ENCODE measurements around the gene MAPT.

Gene MAPT

GRCh38 chr17:46053911-46054534, 159.7 kb downstream of the MAPT start:
- TF ChIP-seq FOXM1 (IDR thresholded peaks at IDR 0.05; ENCODE audit: borderline replicate concordance, low read depth) = no peak
- TF ChIP-seq YY1 (IDR thresholded peaks at IDR 0.05; ENCODE audit: low read depth) = no peak
- TF ChIP-seq TEAD4 (IDR thresholded peaks at IDR 0.05) = no peak
- no peak for TF ChIP-seq EP300 (IDR thresholded peaks at IDR 0.05; ENCODE audit: borderline replicate concordance)
- TF ChIP-seq NFIC (IDR thresholded peaks at IDR 0.05) = no peak
- no peak for TF ChIP-seq ZBTB7A (IDR thresholded peaks at IDR 0.05; ENCODE audit: low read depth)
- TF ChIP-seq TCF12 (IDR thresholded peaks at IDR 0.05; ENCODE audit: low read depth) = no peak
- TF ChIP-seq EGR1 (IDR thresholded peaks at IDR 0.05) = no peak
- no peak for TF ChIP-seq USF1 (IDR thresholded peaks at IDR 0.05)
- no peak for TF ChIP-seq CEBPB (IDR thresholded peaks at IDR 0.05)

- TF ChIP-seq CEBPB (IDR thresholded peaks at IDR 0.05) = no peak
- TF ChIP-seq FOXM1 (IDR thresholded peaks at IDR 0.05; ENCODE audit: borderline replicate concordance, low read depth) = no peak
- no peak for TF ChIP-seq TEAD4 (IDR thresholded peaks at IDR 0.05)
- no peak for TF ChIP-seq USF1 (IDR thresholded peaks at IDR 0.05)
- no peak for TF ChIP-seq TCF12 (IDR thresholded peaks at IDR 0.05; ENCODE audit: low read depth)
- no peak for TF ChIP-seq NFIC (IDR thresholded peaks at IDR 0.05)
- no peak for TF ChIP-seq EGR1 (IDR thresholded peaks at IDR 0.05)
- no peak for TF ChIP-seq YY1 (IDR thresholded peaks at IDR 0.05; ENCODE audit: low read depth)
- no peak for TF ChIP-seq RAD21 (IDR thresholded peaks at IDR 0.05; ENCODE audit: low read depth)
- TF ChIP-seq EP300 (IDR thresholded peaks at IDR 0.05; ENCODE audit: borderline replicate concordance) = no peak
- TF ChIP-seq ZBTB7A (IDR thresholded peaks at IDR 0.05; ENCODE audit: low read depth) = no peak
- no peak for TF ChIP-seq REST (IDR thresholded peaks at IDR 0.05; ENCODE audit: low read depth)
- no peak for TF ChIP-seq MAX (IDR thresholded peaks at IDR 0.05)
- TF ChIP-seq CREB1 (IDR thresholded peaks at IDR 0.05; ENCODE audit: low read depth) = no peak
- no peak for TF ChIP-seq TAF1 (IDR thresholded peaks at IDR 0.05; ENCODE audit: low read depth)
Measured at GRCh38 chr17:46056800-46057304, 162.5 kb downstream of the MAPT start.

GRCh38 chr17:46057366-46057765, 163.0 kb downstream of the MAPT start:
- TF ChIP-seq CEBPB (IDR thresholded peaks at IDR 0.05) = no peak
- no peak for TF ChIP-seq ZBTB7A (IDR thresholded peaks at IDR 0.05; ENCODE audit: low read depth)
- no peak for TF ChIP-seq YY1 (IDR thresholded peaks at IDR 0.05; ENCODE audit: low read depth)
- TF ChIP-seq TCF12 (IDR thresholded peaks at IDR 0.05; ENCODE audit: low read depth) = no peak
- no peak for TF ChIP-seq TEAD4 (IDR thresholded peaks at IDR 0.05)

- TF ChIP-seq RAD21 (IDR thresholded peaks at IDR 0.05; ENCODE audit: low read depth) (no peak), YY1 (IDR thresholded peaks at IDR 0.05; ENCODE audit: low read depth) (no peak), FOXM1 (IDR thresholded peaks at IDR 0.05; ENCODE audit: borderline replicate concordance, low read depth) (no peak), ZBTB7A (IDR thresholded peaks at IDR 0.05; ENCODE audit: low read depth) (no peak), USF1 (IDR thresholded peaks at IDR 0.05) (no peak), TAF1 (IDR thresholded peaks at IDR 0.05; ENCODE audit: low read depth) (no peak), TEAD4 (IDR thresholded peaks at IDR 0.05) (no peak), CEBPB (IDR thresholded peaks at IDR 0.05) (no peak), EGR1 (IDR thresholded peaks at IDR 0.05) (no peak), MAX (IDR thresholded peaks at IDR 0.05) (no peak), EP300 (IDR thresholded peaks at IDR 0.05; ENCODE audit: borderline replicate concordance) (no peak), NFIC (IDR thresholded peaks at IDR 0.05) (no peak)
Measured at GRCh38 chr17:46059486-46059885, 165.1 kb downstream of the MAPT start.

GRCh38 chr17:46060461-46060860, 166.1 kb downstream of the MAPT start:
- TF ChIP-seq YY1 (IDR thresholded peaks at IDR 0.05; ENCODE audit: low read depth) = no peak
- TF ChIP-seq TEAD4 (IDR thresholded peaks at IDR 0.05) = no peak
- no peak for TF ChIP-seq CEBPB (IDR thresholded peaks at IDR 0.05)
- TF ChIP-seq TAF1 (IDR thresholded peaks at IDR 0.05; ENCODE audit: low read depth) = no peak
- no peak for TF ChIP-seq USF1 (IDR thresholded peaks at IDR 0.05)
- no peak for TF ChIP-seq FOXM1 (IDR thresholded peaks at IDR 0.05; ENCODE audit: borderline replicate concordance, low read depth)
- TF ChIP-seq NFIC (IDR thresholded peaks at IDR 0.05) = no peak
- TF ChIP-seq CREB1 (IDR thresholded peaks at IDR 0.05; ENCODE audit: low read depth) = no peak
- no peak for TF ChIP-seq EP300 (IDR thresholded peaks at IDR 0.05; ENCODE audit: borderline replicate concordance)
- TF ChIP-seq REST (IDR thresholded peaks at IDR 0.05; ENCODE audit: low read depth) = no peak
- no peak for TF ChIP-seq RAD21 (IDR thresholded peaks at IDR 0.05; ENCODE audit: low read depth)
- TF ChIP-seq ZBTB7A (IDR thresholded peaks at IDR 0.05; ENCODE audit: low read depth) = no peak
- TF ChIP-seq TCF12 (IDR thresholded peaks at IDR 0.05; ENCODE audit: low read depth) = no peak
- no peak for TF ChIP-seq EGR1 (IDR thresholded peaks at IDR 0.05)

Measured in Ishikawa (cell line).